Right atrium auricular region (tissue), 2 donors: ENCODE measurements around the gene GINS1. TPM values are rescaled to one million over a fixed set of nuclear protein-coding genes. Genes with fewer than 3 reads are reported as not detected.

Experiments
- DNase-seq: peaks from one replicate; pipeline ENCODE4 v3.0.0-alpha.2; 2019; ENCODE audit warnings: low spot score
- H3K27ac ChIP-seq, 2 donors: fragments of 200-600 bp; sonication (generic); 1 replicate in 1 of 2; 2 replicates in 1 of 2; pipeline ENCODE4 v1.5.1; 2016 to 2019
- H3K27me3 ChIP-seq, 2 donors: fragments of 200-600 bp; sonication (generic); one replicate each; pipeline versions ENCODE4 v1.5.1 to v1.6.0; 2017 to 2019
- H3K36me3 ChIP-seq: fragments of 200-600 bp; sonication (generic); one replicate; pipeline ENCODE4 v1.5.1; 2016
- H3K4me1 ChIP-seq, 2 donors: fragments of 200-600 bp; sonication (generic); one replicate each; pipeline versions ENCODE4 v1.5.1 to v1.6.0; 2017 to 2019
- H3K4me3 ChIP-seq, 2 donors: fragments of 200-600 bp; sonication (generic); 1 replicate in 1 of 2; 2 replicates in 1 of 2; pipeline ENCODE4 v1.5.1; 2017 to 2019; ENCODE audit warnings: mild to moderate bottlenecking in 1 of 2, moderate library complexity in 1 of 2
- H3K9me3 ChIP-seq, 2 donors: fragments of 200-600 bp; sonication (generic); one replicate each; pipeline ENCODE4 v1.5.1; 2019
- CTCF ChIP-seq, 2 donors: fragments of 200-600 bp; sonication (generic); IDR thresholded peaks; one replicate each; pipeline ENCODE4 v1.5.1; 2019; ENCODE audit warnings: antibody characterized with exemption in 2 of 2
- total RNA-seq, 2 donors: library from RNA; depleted of rRNA; stranded (reverse); fragments of >200 nt; gene quantifications; one replicate each; pipeline ENCODE4 v1.1.0, GENCODE V29; 2016

The GINS1 gene
- total RNA-seq, 2 donors from 2014 or later, result 0.33 to 0.35 TPM

DNA sequence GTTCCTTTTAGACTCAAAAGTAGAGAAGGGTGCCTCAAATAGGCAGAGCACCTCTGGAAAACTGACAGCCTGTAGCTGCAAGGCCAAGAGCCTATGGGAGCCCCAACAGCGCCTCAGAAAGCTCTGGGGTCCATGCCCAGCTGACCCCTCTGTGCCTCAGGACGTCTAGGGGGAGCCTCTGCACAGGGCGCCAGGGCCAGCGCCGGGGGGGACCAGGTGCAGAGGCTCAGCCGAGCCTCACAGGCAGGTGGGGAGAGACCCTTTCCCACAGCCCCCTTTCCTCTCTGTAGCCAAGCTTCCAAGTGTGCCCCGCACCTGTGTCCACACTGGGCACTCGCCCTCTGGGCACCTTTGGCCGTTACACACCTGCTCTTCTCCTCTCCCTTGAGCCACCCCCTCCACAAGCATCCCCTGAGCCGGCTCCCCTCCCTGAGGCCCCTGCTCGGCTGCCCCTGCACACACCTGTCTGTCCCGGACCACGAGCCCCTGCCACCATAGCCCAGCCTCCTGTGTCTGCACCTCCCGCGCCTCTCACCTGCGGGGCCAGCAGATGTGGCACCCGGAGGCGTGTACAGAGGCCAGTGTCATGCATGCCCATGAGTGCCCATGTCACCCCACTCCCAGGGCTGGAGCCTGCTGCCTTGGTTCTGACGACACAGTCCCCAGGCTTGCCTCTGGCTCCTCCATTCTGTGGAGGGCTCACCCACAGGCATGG, 53.2 kb downstream of the GINS1 start:
- no peak overlapping the region for H3K4me3 ChIP-seq
- no peaks in the 10 kb centered on the region for H3K9me3 ChIP-seq
- TF ChIP-seq CTCF (IDR thresholded peaks at IDR 0.05), result no peak
- H3K36me3 ChIP-seq, result peaks cover 3% of the 10 kb centered on the region
- DNase-seq, result no peak
- no peak overlapping the region for H3K27ac ChIP-seq
- peaks cover 0 to 7% of the 10 kb centered on the region in 2 donors for H3K4me1 ChIP-seq
- no peaks in the 10 kb centered on the region for H3K27me3 ChIP-seq

DNA sequence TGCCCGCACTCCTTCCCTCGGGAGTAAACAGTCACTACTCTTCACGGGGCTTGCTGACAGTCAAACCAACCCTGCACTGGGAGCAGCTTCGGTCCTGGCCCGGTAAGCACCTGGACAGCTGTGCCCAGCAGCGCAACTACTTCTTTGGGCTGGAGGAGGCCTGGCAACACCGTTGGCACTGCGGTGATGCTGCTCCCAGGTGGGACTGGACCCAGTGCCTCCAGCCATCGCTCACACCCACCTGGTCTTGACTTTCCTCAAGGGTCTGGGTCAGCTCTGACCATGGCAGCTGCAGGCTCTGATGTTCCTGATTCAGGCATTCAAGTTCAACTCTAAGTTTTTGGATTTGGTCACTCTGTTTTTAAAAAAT, 53.8 kb downstream of the GINS1 start:
- no peak overlapping the region for H3K4me3 ChIP-seq
- DNase-seq, result no peak
- no peaks in the 10 kb centered on the region for H3K27me3 ChIP-seq
- no peak for TF ChIP-seq CTCF (IDR thresholded peaks at IDR 0.05)
- H3K9me3 ChIP-seq, result no peaks in the 10 kb centered on the region
- H3K4me1 ChIP-seq, result peaks cover 0 to 7% of the 10 kb centered on the region in 2 donors
- no peak overlapping the region for H3K27ac ChIP-seq
- peaks cover 3% of the 10 kb centered on the region for H3K36me3 ChIP-seq

- no peak for DNase-seq
- Histone ChIP-seq H3K27ac (no peak overlapping the region), H3K27me3 (no peaks in the 10 kb centered on the region), H3K4me3 (no peak overlapping the region), H3K9me3 (no peaks in the 10 kb centered on the region), H3K4me1 (peaks cover 0 to 7% of the 10 kb centered on the region in 2 donors), H3K36me3 (peaks cover 5% of the 10 kb centered on the region)
- no peak for TF ChIP-seq CTCF (IDR thresholded peaks at IDR 0.05)
These were observed 54.5 kb downstream of the GINS1 start for GRCh38 chr20:25461786-25462545.

DNA sequence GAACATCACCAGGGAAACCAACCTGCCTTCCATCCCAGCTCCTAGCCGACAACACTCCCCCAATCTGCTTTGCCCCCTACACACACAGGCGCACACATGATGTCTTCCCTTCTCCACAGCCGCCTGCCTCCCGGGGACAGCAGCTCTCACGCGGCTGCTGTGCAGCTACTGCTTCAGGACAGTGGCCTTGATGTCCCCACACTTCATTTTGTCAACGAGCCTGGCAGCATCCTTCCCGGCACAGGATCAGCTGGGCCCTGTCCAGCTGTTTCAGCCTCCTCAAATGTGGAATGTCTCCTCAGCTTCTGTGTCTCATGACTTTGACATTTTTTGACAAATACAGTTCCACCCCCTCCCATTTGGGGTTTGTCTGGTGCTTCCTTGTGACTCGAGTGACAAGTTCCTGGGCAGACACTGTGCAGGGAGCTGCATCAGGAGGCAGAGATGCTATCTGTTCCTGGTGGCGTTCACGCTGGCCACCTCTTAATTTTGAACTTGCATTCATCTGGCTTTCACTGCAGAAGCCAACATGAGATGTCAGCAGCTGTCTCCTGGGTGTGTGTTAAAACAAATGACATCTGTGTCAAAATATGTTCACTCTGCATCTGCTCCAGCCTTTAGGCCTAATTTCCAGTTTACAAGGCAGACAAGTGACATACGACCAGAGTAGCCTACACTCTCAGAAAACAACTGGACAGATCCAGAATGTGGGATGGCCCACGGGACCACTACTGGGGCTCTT, 57.2 kb downstream of the GINS1 start:
- DNase-seq, result no peak
- TF ChIP-seq CTCF (IDR thresholded peaks at IDR 0.05), result no peak
- Histone ChIP-seq H3K4me3 (no peak overlapping the region), H3K27me3 (no peaks in the 10 kb centered on the region), H3K36me3 (peaks cover 9% of the 10 kb centered on the region), H3K9me3 (no peaks in the 10 kb centered on the region), H3K4me1 (peaks cover 0 to 7% of the 10 kb centered on the region in 2 donors), H3K27ac (peak overlapping the region in 1 of 2 donors; percentile 11)

DNA sequence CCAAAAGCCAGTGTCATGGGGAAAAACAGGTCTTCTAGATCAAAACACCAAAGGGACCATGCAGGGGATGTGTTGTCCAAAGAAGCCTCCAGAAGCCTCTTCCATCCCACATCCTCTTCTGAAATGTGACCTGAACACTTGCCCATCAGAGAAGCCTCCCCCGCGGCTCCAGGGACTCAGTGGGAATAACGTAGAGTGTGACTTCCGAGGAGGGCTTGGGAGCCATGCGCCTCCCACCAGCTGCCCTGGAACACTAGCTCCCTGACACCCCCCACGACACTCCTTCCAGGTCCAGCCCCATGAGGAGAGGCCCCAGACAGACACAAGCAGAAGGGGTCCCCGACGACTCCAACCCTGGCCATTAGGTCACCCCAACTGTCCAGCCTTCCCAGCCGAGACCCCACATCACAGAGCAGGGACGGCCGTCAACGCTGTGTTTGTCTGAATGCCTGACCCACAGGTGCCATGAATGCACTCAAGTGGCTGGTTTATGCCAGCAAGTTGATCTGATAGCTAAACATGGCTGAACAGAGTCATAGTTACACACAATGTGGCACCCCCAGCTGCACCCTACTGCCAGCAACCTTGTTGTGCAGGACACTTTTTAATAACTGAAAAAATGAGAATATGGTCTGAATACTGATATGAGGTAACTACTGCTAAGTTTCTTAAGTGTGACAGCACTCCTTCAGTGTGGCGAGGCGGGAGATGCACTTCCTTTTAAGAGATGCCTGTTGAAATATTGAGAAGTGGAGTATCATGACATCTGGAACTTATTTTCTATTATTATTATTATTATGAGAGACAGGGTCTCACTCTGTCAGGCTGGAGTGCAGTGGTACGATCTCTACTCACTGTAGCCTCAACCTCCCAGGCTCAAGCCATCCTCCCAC, 58.0 kb downstream of the GINS1 start:
- H3K27ac ChIP-seq, result peak overlapping the region in 1 of 2 donors; percentile 11
- TF ChIP-seq CTCF (IDR thresholded peaks at IDR 0.05), result no peak
- no peak overlapping the region for H3K4me3 ChIP-seq
- peaks cover 9% of the 10 kb centered on the region for H3K36me3 ChIP-seq
- H3K27me3 ChIP-seq, result no peaks in the 10 kb centered on the region
- DNase-seq, result no peak
- H3K9me3 ChIP-seq, result no peaks in the 10 kb centered on the region
- peaks cover 0 to 7% of the 10 kb centered on the region in 2 donors for H3K4me1 ChIP-seq
